ENCODE results near the gene NOTCH3.

NOTCH3 gene

GRCh38 chr19:15200553-15201364 is at the start of gene NOTCH3:
Gene NOTCH3, minus strand, starts transcription at chr19:15200995. Its CDS starts 90 bp downstream, at chr19:15200905.
- peaks cover 19% of the 10 kb centered on the region for H3K36me3 ChIP-seq (ENCODE audit: control insufficient read depth, insufficient read depth, low read length)
- H3K9me3 ChIP-seq (ENCODE audit: control insufficient read depth, insufficient read depth, low read depth, low read length) = no peaks in the 10 kb centered on the region
- H3K27ac ChIP-seq (ENCODE audit: low read depth, low read length) = peak within 1 kb of the TSS; percentile 87
- H3K4me3 ChIP-seq (ENCODE audit: low read depth, low read length) = peak within 1 kb of the TSS; percentile 97
- H3K27me3 ChIP-seq (ENCODE audit: control insufficient read depth, insufficient read depth, low read length) = no peaks in the 10 kb centered on the region
- H3K4me1 ChIP-seq (ENCODE audit: control insufficient read depth, insufficient read depth, low read length) = peaks cover 7% of the 10 kb centered on the region; the same call in 1 of the 2 replicates
- H3K9ac ChIP-seq (ENCODE audit: low read length) = peak within 1 kb of the TSS; percentile 80

- Histone ChIP-seq H3K4me3 (ENCODE audit: low read depth, low read length) (no peak overlapping the region), H3K27ac (ENCODE audit: low read depth, low read length) (no peak overlapping the region), H3K36me3 (ENCODE audit: control insufficient read depth, insufficient read depth, low read length) (peaks cover 95% of the 10 kb centered on the region), H3K27me3 (ENCODE audit: control insufficient read depth, insufficient read depth, low read length) (no peaks in the 10 kb centered on the region), H3K4me1 (ENCODE audit: control insufficient read depth, insufficient read depth, low read length) (peaks cover 15% of the 10 kb centered on the region), H3K9ac (ENCODE audit: low read length) (no peak overlapping the region), H3K9me3 (ENCODE audit: control insufficient read depth, insufficient read depth, low read depth, low read length) (no peaks in the 10 kb centered on the region)
Observed at GRCh38 chr19:15250640-15250993, 49.8 kb upstream of the NOTCH3 start.

- Histone ChIP-seq H3K9me3 (ENCODE audit: control insufficient read depth, insufficient read depth, low read depth, low read length) (no peaks in the 10 kb centered on the region), H3K4me1 (ENCODE audit: control insufficient read depth, insufficient read depth, low read length) (peaks cover 15% of the 10 kb centered on the region), H3K36me3 (ENCODE audit: control insufficient read depth, insufficient read depth, low read length) (peaks cover 95% of the 10 kb centered on the region), H3K27me3 (ENCODE audit: control insufficient read depth, insufficient read depth, low read length) (no peaks in the 10 kb centered on the region), H3K9ac (ENCODE audit: low read length) (no peak overlapping the region), H3K27ac (ENCODE audit: low read depth, low read length) (no peak overlapping the region), H3K4me3 (ENCODE audit: low read depth, low read length) (no peak overlapping the region)
Observed at GRCh38 chr19:15249972-15250639, 49.3 kb upstream of the NOTCH3 start.

GRCh38 chr19:15249528-15249874 is 48.7 kb upstream of the NOTCH3 start:
- no peak overlapping the region for H3K27ac ChIP-seq (ENCODE audit: low read depth, low read length)
- no peak overlapping the region for H3K9ac ChIP-seq (ENCODE audit: low read length)
- no peaks in the 10 kb centered on the region for H3K27me3 ChIP-seq (ENCODE audit: control insufficient read depth, insufficient read depth, low read length)
- H3K36me3 ChIP-seq (ENCODE audit: control insufficient read depth, insufficient read depth, low read length) = peaks cover 95% of the 10 kb centered on the region
- peaks cover 15% of the 10 kb centered on the region for H3K4me1 ChIP-seq (ENCODE audit: control insufficient read depth, insufficient read depth, low read length)
- no peaks in the 10 kb centered on the region for H3K9me3 ChIP-seq (ENCODE audit: control insufficient read depth, insufficient read depth, low read depth, low read length)
- no peak overlapping the region for H3K4me3 ChIP-seq (ENCODE audit: low read depth, low read length)

GRCh38 chr19:15248648-15249527 is 48.1 kb upstream of the NOTCH3 start:
- Histone ChIP-seq H3K36me3 (ENCODE audit: control insufficient read depth, insufficient read depth, low read length) (peaks cover 93% of the 10 kb centered on the region), H3K9ac (ENCODE audit: low read length) (no peak overlapping the region), H3K4me3 (ENCODE audit: low read depth, low read length) (no peak overlapping the region), H3K27me3 (ENCODE audit: control insufficient read depth, insufficient read depth, low read length) (no peaks in the 10 kb centered on the region), H3K9me3 (ENCODE audit: control insufficient read depth, insufficient read depth, low read depth, low read length) (no peaks in the 10 kb centered on the region), H3K4me1 (ENCODE audit: control insufficient read depth, insufficient read depth, low read length) (peaks cover 15% of the 10 kb centered on the region), H3K27ac (ENCODE audit: low read depth, low read length) (no peak overlapping the region)

- Histone ChIP-seq H3K27me3 (ENCODE audit: control insufficient read depth, insufficient read depth, low read length) (no peaks in the 10 kb centered on the region), H3K9me3 (ENCODE audit: control insufficient read depth, insufficient read depth, low read depth, low read length) (no peaks in the 10 kb centered on the region), H3K9ac (ENCODE audit: low read length) (no peak overlapping the region), H3K4me1 (ENCODE audit: control insufficient read depth, insufficient read depth, low read length) (peaks cover 12% of the 10 kb centered on the region), H3K4me3 (ENCODE audit: low read depth, low read length) (no peak overlapping the region), H3K27ac (ENCODE audit: low read depth, low read length) (no peak overlapping the region), H3K36me3 (ENCODE audit: control insufficient read depth, insufficient read depth, low read length) (peaks cover 93% of the 10 kb centered on the region)
Observed at GRCh38 chr19:15248106-15248505, 47.3 kb upstream of the NOTCH3 start.

GRCh38 chr19:15247107-15248014 is 46.6 kb upstream of the NOTCH3 start:
- Histone ChIP-seq H3K36me3 (ENCODE audit: control insufficient read depth, insufficient read depth, low read length) (peaks cover 91% of the 10 kb centered on the region), H3K27ac (ENCODE audit: low read depth, low read length) (no peak overlapping the region), H3K4me1 (ENCODE audit: control insufficient read depth, insufficient read depth, low read length) (peaks cover 7% of the 10 kb centered on the region), H3K27me3 (ENCODE audit: control insufficient read depth, insufficient read depth, low read length) (no peaks in the 10 kb centered on the region), H3K9ac (ENCODE audit: low read length) (no peak overlapping the region), H3K9me3 (ENCODE audit: control insufficient read depth, insufficient read depth, low read depth, low read length) (no peaks in the 10 kb centered on the region), H3K4me3 (ENCODE audit: low read depth, low read length) (no peak overlapping the region)

GRCh38 chr19:15246198-15246481 is 45.3 kb upstream of the NOTCH3 start:
- H3K27me3 ChIP-seq (ENCODE audit: control insufficient read depth, insufficient read depth, low read length) = no peaks in the 10 kb centered on the region
- no peak overlapping the region for H3K4me3 ChIP-seq (ENCODE audit: low read depth, low read length)
- H3K9me3 ChIP-seq (ENCODE audit: control insufficient read depth, insufficient read depth, low read depth, low read length) = no peaks in the 10 kb centered on the region
- no peak overlapping the region for H3K9ac ChIP-seq (ENCODE audit: low read length)
- H3K27ac ChIP-seq (ENCODE audit: low read depth, low read length) = no peak overlapping the region
- no peaks in the 10 kb centered on the region for H3K4me1 ChIP-seq (ENCODE audit: control insufficient read depth, insufficient read depth, low read length)
- peaks cover 94% of the 10 kb centered on the region for H3K36me3 ChIP-seq (ENCODE audit: control insufficient read depth, insufficient read depth, low read length)

- Histone ChIP-seq H3K36me3 (ENCODE audit: control insufficient read depth, insufficient read depth, low read length) (peaks cover 94% of the 10 kb centered on the region), H3K27me3 (ENCODE audit: control insufficient read depth, insufficient read depth, low read length) (no peaks in the 10 kb centered on the region), H3K4me3 (ENCODE audit: low read depth, low read length) (no peak overlapping the region), H3K9me3 (ENCODE audit: control insufficient read depth, insufficient read depth, low read depth, low read length) (no peaks in the 10 kb centered on the region), H3K9ac (ENCODE audit: low read length) (no peak overlapping the region), H3K4me1 (ENCODE audit: control insufficient read depth, insufficient read depth, low read length) (no peaks in the 10 kb centered on the region), H3K27ac (ENCODE audit: low read depth, low read length) (no peak overlapping the region)
Observed at GRCh38 chr19:15245370-15246197, 44.8 kb upstream of the NOTCH3 start.

GRCh38 chr19:15244808-15245207 is 44.0 kb upstream of the NOTCH3 start:
- Histone ChIP-seq H3K36me3 (ENCODE audit: control insufficient read depth, insufficient read depth, low read length) (peaks cover 94% of the 10 kb centered on the region), H3K4me1 (ENCODE audit: control insufficient read depth, insufficient read depth, low read length) (no peaks in the 10 kb centered on the region), H3K27ac (ENCODE audit: low read depth, low read length) (no peak overlapping the region), H3K4me3 (ENCODE audit: low read depth, low read length) (no peak overlapping the region), H3K9ac (ENCODE audit: low read length) (no peak overlapping the region), H3K27me3 (ENCODE audit: control insufficient read depth, insufficient read depth, low read length) (no peaks in the 10 kb centered on the region), H3K9me3 (ENCODE audit: control insufficient read depth, insufficient read depth, low read depth, low read length) (no peaks in the 10 kb centered on the region)
